ENCODE measurements around the gene PIEZO2. TPM values are rescaled to one million over a fixed set of nuclear protein-coding genes. Genes with fewer than 3 reads are reported as not detected.

Gene PIEZO2
- total RNA-seq, 2 donors from 2014 or later, result 4.8 to 7.5 TPM

DNA sequence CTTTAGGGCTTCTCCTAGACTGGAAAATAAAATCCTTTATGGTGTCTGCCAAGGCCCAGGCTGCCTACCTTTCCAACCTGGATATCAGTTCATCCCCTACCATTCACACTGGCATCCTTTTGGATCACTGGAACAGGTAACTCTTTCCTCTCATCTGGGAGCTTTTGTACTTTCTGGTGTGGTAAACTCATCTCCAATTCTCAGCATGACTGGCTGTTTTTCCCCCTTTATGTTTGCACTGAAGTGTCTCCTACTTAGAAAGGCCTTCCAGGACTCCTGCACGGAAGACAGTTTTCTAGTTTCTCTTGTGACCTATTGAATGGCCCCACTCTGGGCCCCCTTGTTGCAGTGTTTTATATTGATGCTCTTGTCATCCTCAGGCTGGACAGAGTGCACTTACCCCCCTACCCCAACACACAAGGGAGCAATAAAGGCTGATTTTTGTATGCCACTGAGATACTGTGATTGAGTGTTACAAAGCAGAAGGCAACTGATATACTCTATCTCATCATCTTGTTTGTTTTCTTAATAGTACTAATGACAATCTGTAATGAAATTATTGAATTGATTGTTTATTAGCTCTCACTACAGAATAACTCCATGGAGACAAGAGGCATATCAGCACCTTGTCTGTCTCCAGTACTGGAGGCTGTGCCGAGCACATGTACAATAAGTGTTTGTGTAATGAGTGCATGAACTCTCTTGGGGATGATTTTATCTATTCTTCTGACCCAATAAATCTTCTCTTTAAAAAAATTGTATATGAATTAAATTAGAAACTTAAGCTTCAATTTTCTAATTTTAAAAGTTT lies 129.9 kb downstream of the PIEZO2 start:
- intact Hi-C loops (cut with DNase I), result no loop called here
- DNase-seq (ENCODE audit: low spot score), result no peak

DNA sequence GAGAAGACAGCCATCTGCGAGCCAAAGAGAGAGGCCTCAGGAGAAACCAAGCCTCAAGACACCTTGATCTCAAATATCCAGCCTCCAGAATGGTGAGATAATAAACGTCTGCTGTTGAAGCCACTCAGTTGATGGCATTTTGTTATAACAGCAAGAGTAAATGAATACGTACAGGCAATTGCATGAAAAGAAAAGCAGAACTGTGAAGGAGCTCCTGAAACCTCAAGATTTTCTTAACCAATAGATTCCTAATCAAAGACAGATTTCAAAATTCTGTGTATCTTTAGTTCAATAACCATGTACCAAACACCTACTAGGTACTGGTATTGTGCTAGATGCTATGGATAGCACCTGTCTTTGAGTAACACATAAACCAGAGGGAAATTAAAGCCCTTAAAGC lies 139.5 kb downstream of the PIEZO2 start:
- intact Hi-C loops (cut with DNase I), result no loop called here

DNA sequence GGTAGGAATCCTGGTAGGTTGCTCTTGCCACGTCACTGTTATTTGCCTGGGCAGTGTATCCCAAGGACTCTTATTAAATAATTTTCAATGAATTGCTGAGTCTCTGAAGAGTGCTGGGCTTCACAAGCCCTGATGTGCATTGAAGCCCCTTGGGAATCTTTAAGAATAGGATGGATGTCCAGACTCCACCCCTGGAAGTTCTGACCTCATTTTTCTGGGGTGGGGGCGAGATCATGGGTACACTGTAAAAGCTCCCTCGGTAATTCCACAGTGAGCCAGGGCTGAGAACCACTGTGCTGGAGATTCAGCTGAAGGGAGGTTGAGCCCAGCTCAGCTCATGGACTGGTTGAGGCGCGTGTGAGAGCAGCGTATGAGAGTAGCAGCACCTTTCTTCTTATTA lies 140.2 kb downstream of the PIEZO2 start:
- intact Hi-C loops (cut with DNase I), result no loop called here
- no peak for DNase-seq (ENCODE audit: low spot score)

More for the DNA sequence above, 139.5 kb downstream of the PIEZO2 start:
- no peak for DNase-seq (ENCODE audit: low spot score)

DNA sequence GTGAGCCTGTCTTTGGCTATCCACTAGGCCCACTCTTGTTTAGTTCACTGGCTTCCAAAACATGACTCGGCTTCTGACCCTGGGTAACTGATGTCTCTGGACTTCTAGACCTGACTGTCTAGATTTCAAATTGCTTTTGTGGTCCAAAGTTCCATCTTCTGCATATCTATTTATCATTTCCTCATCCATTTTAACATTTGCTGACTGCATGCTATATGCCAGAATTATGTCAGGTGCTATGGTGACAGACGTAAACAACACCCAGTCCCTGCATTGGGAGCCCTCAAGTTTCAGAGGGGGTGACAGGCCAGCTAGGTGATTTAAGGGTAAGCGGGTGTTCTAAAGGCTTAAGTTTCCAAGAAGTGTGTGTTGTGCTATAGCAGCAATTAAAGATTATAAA lies 140.9 kb downstream of the PIEZO2 start:
- DNase-seq (ENCODE audit: low spot score), result no peak
- intact Hi-C loops (cut with DNase I), result no loop called here

DNA sequence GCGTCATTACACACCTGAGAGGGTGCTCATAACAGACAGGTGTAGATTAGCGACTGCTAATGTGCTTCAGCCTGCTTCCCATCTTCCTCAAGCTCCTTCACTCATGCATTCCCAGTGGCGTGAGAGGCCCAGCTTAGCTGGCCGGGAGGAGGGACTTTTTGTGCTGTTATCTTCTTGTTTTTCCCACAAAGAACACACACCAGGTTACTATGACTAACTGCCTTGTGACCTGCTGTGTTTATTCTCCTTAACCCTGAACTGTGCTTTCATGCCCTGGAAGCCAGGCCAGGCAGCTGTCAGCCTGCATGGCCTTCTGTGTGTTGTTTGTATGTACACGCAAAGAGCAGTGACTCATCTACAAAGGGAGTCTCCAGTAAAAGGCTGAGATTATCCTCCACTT lies 143.8 kb downstream of the PIEZO2 start:
- intact Hi-C loops (cut with DNase I), result no loop called here
- DNase-seq (ENCODE audit: low spot score), result no peak

DNA sequence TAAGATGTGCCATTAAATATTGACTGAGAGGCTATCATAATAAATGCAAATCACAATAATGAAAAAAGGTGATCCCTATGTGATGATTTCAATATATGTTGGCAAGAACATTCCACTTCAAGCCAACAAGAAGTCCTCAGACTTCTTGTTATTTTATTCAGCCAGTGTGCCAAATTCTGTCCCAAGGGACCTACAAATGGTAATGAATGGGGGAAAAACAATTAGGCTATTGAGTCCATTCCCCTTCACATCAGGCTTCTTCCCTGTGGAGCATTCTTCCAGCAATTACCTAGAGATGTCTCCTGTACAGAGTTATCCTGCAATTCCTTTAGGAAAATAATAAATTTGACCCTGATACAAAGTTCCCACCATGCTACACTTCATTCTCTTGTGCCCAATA lies 144.4 kb downstream of the PIEZO2 start:
- DNase-seq (ENCODE audit: low spot score), result no peak
- intact Hi-C loops (cut with DNase I), result no loop called here

DNA sequence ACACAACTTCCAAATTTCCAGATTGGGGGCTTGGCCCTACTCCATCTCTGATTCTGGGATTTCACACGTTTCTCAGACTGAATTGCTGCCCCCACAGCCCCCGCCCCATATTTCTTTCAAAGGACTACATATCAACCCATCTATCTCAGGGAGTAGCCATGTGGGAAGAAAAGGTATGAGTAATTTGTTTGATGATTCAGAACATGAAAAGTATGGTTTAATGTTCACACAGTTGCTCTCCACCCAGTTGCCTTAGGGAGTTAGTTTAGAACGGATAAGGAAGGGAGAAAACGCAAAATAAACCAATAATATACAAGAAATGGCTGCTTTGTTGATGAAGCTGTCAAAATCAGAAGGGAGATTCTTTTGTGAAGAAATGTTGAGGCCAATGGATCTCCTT lies 145.1 kb downstream of the PIEZO2 start:
- DNase-seq (ENCODE audit: low spot score), result no peak
- intact Hi-C loops (cut with DNase I), result no loop called here

DNA sequence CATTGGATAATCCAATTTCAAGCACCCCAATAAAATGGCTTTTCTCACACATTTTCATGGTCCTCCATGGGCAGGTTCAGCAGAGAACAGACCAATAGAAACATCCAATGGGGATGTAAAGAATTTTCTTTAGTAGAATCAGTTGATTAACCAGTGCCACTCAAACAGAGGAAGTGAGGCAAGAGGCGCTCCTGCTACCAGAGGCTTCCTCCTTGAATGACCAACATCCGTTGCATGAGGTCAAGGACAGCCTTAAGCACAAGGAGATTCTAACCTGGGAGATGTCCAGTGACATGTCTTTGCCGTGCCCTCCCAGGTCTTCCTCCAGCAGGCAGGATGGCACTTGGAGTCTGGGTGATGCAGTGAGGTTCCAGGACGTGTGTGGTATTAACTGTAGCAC lies 146.6 kb downstream of the PIEZO2 start:
- no peak for DNase-seq (ENCODE audit: low spot score)
- intact Hi-C loops (cut with DNase I), result no loop called here

DNA sequence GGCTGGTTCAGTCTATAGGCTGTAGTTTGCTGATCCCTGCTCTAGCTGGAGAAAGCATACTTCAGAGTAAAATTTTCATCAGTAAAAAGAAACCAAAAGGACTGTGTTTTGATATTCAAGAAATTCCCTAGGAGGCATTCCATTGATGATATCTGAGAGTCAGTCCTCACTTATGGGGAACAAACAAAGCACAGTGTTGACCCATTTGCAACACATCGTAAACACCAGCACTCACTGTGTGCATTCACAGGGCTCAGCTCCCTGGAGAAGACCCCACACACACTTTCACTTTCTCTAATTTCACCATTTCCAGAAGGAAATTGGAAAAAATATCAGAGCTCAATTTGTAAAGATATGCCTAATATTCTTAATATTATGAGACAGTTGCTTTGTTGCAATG lies 147.1 kb downstream of the PIEZO2 start:
- no peak for DNase-seq (ENCODE audit: low spot score)
- intact Hi-C loops (cut with DNase I), result no loop called here

DNA sequence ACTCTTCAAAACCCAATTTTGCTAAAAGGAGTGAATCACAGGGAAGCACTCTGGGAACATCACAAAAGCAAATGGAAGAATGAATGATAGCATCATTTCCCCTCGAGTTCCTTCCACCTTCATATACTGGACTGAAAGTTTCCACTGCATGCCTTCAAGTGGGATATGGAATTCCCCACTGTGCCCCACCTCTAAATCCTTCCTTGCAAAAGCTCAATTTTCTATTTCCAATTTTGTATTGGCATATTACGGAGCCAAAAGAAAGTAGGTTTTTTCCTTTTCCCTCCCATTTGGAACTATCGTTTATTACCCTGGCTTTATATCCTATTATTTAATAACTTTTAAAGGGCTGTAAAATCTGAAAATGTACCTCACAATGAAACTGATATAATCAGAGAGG lies 149.3 kb downstream of the PIEZO2 start:
- intact Hi-C loops (cut with DNase I), result no loop called here
- no peak for DNase-seq (ENCODE audit: low spot score)

DNA sequence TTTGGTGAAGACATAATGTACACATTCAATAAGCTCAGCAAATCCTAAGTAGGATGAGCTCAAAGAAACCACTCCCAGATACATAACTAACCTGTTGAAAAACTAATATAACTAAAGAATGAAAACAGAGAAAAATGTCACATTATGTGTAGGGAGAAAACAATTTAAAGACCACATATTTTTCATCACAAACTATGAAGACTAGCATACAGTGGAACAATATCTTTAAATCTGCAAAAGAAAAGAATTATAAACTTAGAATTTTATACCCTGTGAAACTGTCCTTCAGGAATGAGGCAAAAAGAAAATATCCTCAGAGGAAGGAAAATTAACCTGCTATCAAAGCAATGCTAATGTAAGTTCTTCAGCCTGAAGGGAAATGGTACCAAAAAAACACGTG lies 151.5 kb downstream of the PIEZO2 start:
- DNase-seq (ENCODE audit: low spot score), result no peak
- intact Hi-C loops (cut with DNase I), result no loop called here

DNA sequence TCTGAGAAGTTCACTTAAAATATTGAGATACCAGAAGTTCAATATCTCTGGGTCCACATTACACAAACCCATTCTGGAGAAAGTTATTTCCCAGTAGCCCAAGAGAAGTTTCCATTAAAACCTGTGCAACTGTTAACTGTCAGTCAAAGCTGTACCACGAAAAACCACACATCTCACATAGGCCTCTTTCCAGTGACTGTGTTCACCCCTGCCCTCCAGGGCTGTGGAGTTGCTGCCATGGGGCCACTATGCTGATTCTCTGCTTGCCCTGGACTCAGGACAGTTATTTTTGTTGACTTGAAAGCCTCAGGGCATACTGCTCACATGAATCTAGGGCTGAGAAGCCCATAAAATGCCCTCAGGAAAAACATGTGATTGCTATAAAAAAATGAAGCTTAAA lies 153.8 kb downstream of the PIEZO2 start:
- DNase-seq (ENCODE audit: low spot score), result no peak
- intact Hi-C loops (cut with DNase I), result no loop called here

DNA sequence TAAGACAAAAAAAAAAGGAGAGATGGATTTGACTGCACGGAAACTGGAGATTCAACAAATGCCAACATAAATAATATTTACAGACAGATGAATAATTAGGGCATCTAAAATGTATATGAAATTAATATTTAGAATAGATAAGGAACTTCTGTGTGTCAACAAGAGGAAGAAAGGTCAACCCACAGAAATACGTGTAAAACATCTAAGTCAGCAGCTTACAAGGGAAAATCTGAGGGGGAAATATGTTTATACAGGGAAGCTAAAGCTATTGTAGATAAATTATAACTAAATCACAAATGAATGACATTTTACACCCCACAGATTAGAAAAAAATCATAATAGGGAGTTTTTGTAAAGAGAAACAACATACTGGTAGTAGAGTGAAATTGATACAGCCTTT lies 159.9 kb downstream of the PIEZO2 start:
- intact Hi-C loops (cut with DNase I), result no loop called here
- DNase-seq (ENCODE audit: low spot score), result no peak

DNA sequence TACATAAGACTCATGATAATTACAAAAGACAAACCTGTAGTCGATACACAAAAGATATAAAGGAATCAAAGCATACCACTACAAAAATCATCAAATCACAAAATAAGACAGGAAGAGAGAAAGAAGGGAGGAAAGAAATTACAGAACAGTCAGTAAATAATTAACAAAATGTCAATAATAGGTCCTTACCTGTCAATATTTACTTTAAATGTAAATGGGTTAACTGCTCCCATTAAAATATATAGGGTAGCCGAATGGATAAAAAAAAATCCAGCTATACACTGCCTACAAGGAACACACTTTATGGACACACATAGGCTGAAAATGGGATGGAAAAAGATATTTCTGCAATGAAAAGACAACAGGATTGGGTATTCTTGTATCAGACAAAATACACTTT lies 163.7 kb downstream of the PIEZO2 start:
- intact Hi-C loops (cut with DNase I), result no loop called here
- DNase-seq (ENCODE audit: low spot score), result no peak

DNA sequence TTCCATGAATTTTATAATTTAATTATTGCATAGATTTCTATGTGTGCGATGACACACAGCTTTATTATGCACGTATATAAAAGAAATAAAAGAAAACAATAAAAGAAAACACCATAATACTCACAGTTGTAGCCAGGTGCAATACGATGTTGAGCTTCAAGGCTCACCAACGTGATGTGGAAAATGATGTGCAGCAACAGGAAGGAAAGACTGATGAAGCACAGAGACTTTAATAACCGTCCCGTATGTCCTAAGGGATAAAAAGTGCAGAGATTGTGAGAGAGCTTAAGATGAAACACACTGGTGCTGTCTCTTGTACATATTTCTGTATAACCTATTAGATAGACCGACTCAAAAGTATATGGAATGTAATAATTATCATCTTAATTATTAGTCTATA lies 170.0 kb downstream of the PIEZO2 start:
- DNase-seq (ENCODE audit: low spot score), result no peak
- intact Hi-C loops (cut with DNase I), result no loop called here

DNA sequence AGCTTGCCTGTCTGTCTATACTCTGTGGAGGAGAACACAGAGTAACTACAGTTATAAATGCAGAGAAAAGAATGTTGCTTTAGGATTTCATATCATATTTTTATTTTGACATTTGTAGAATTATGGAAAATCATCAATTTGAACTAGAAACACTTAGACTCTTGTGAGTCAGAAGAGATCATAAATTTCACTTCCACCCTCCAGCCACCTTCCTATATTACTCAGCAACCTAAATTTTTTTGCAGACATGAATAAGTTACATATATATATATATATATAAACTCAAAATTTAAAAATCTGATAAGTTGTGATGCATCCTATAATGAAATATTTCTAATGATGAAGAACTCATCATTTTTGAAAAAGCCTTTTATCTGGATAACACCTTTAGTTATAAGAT lies 172.3 kb downstream of the PIEZO2 start:
- intact Hi-C loops (cut with DNase I), result no loop called here
- DNase-seq (ENCODE audit: low spot score), result no peak

DNA sequence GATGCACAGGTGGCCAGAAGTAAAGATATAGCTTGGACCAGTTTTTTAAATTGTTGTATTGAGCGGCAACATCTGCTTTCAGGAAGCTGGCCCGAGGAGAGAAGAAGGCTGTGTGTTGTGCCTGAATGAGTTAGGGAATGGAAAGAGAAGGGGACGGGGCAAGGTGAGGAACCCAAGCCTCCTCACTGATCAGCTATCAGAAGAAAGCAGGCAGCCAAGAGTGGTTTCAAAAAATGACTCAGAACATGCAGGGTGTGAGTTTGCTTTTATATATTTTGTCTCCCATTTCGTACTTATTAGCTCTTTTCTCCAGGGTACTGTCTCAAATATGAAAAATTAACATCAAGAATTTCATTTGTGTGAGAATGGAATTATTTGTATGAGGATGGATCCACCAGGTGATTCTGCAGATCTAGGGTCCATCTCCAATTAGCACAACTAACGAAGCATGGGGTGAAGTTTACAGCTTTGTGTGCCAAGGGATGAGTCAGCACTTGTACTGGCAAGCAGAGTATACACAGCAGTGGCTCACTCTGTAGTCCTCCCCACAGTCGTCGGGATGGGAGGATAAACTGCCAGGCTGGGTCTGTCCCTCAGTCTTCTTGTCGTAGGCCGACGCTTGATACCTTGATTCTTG lies 175.7 kb downstream of the PIEZO2 start:
- intact Hi-C loops (cut with DNase I), result no loop called here
- DNase-seq (ENCODE audit: low spot score), result no peak

DNA sequence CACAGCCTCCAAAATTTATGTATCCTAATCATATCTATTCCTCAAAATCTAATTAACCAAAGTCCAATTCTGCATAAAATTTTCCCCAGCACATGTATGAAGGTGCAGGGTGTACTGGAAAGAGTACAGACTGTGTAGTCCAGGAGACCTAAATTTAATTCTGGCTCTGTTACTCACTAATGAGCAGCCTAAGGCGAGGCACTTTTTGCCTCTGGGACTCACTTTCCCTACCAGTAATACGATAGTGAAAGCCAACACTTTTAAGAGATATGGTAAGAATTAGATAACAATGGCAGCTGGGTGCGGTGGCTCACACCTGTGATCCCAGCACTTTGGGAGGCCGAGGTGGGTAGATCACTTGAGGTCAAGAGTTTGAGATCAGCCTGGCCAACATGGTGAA lies 177.7 kb downstream of the PIEZO2 start:
- intact Hi-C loops (cut with DNase I), result no loop called here
- DNase-seq (ENCODE audit: low spot score), result no peak

DNA sequence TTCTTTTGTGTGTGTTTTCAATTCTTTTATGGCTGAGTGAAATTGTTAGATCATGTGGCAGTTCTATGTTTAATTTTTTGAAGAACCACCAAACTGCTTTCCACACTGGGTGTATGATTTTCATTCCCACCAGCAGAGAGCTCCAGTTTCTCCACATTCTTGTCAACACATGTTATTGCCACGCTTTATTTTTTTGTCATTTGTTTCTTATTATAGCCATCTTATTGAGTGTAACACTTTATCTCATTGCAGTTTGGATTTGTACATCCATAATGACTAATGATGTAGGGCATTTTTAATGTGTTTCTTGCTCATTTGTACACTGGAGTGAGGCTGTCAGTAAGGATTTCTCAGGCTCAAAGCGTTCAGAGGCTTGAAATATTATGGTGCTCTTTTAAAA lies 184.2 kb downstream of the PIEZO2 start:
- intact Hi-C loops (cut with DNase I), result loop anchor here in 1 of 2 donors (5.0 kb wide), 2 partner anchors 253 to 947 kb away; no protein-coding TSS in a partner anchor
- no peak for DNase-seq (ENCODE audit: low spot score)

DNA sequence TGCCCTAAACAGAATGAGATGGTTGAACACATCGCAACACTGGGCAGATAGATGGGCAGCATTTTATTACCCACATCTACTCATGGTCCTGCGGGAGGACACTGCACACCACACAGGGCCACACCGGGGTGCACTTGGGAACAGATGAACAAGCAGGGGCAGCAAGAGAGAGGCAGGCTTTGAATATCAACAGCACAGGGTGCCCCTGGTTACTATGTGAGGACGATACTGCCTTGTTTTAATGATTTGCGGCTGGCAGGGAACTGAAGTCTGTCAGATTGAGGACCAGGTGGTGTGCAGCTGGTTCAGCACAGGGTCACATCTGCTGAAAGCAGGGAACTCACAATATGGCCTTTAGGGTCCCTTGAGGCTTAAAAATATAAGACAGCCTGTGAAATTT lies 195.7 kb downstream of the PIEZO2 start:
- intact Hi-C loops (cut with DNase I), result no loop called here
- no peak for DNase-seq (ENCODE audit: low spot score)

Measured in posterior vena cava (tissue), 2 donors.